Suppressor macrophage treated with lipopolysaccharide for 1 hour (primary cell): ENCODE measurements around the gene ATF3.

Source experiments
- DNase-seq, 3 donors: peaks; one replicate each; pipeline ENCODE4 v3.0.0-alpha.2; 2020 to 2022

ATF3 gene

DNA sequence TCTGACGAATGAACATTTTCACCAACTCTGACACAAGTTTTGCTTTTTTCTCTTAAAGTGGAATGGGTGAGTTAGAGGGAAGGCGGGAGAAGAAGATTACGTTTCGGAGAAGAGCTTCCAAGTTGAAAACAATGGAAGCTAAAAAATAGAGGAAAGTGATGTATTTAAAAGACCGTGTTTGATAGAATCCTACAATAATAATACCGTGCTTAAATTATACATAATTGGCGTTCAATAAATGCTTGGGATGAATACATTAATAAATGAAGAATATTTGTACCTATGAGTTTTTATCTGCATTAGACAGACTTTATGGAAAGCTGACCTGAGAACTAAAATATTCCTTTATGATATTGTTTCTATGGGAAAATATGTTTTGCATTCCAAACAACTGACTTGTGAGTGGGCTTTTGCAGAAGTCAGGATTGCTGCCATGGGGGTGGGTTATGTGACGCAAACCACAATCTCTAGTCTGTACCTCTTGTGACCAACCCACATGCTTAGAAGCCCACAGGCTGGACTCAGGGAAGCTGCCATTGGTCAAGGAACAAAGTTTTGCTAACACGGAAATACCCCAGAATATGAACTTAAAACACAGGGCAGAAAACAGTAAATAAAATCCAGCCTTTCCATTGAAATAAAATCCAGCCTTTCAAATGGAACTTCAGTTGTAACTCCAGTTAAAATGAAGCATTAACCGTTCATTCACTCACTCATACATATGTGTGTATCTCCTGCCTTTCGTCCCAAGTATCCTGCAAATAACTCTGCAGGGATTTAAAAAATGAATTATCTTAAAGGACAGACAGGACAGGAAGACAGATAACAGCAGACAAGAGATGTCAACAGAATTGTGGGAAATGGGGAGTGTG, 21.3 kb upstream of the ATF3 start:
- peak; percentile 82 to 87 (median 84) for DNase-seq

DNA sequence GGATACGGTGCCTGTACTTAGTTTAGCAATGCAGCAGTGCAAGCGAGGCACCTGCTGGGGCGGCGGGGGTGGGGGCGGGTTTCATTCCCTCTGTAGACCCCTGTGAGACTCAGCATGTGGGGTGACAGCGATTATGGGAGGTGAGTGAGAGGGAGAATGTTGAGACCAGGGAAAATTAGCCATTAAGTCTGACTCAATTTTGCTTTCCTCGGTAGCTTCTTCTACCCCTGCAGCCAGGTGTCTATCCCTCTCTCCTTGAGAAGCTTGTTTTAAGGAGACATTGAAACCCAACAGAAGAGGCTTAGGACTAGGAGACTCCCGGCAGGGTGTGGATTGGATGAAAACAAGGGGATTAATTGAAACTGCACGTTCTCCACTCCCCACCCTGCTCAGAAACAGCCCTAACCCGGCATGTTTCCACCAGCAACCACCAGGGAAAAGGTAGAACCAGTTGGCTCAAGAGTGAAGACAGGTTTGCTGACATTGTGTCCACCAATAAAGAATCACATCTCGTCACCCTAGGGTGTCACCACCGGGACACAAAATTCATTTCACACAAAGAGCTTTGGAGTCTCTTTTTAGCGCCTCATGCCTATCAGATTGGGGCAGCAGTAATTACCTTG, 20.6 kb upstream of the ATF3 start:
- no peak for DNase-seq

GRCh38 chr1:212589446-212589845, 19.1 kb upstream of the ATF3 start:
- peak in 1 of 3 donors; percentile 32 for DNase-seq

DNA sequence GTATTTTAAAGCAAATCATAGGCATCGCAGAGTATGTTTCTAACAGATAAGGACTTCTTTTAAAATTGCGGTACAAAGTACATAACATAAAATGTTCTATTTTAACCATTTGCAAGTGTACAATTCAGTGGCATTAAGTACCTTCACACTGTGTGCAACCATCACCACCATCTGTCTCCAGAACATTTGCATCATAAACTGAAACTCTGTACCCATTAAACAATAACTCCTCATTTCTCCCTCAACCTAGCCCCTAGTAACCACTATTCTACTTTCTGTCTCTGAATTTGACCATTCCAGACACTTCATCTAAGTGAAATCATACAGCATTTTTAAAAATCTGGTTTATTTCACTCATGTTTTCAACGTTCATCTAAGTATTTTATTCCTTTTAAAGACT, 16.6 kb upstream of the ATF3 start:
- DNase-seq: no peak

DNA sequence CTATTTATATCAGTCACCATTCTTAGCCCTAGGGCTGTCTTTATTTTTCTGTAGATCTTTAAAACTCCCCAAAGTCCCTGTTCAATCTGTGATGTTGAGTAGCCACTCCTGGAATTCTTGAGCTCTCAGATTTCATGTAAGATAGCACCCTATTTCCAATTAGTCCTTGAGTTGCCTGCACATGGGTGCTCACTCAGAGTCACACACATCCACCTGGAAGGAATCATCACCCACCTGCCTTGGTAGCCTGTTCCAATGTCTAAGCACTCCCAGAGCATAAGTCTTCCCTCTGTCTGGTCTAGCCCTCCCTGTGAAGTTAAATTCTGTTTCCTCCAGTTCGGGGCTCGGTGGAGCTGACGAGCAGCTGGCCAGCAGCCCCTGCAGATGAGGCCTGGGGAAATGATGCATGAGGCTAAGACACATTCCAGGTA, 14.7 kb upstream of the ATF3 start:
- DNase-seq: no peak

DNA sequence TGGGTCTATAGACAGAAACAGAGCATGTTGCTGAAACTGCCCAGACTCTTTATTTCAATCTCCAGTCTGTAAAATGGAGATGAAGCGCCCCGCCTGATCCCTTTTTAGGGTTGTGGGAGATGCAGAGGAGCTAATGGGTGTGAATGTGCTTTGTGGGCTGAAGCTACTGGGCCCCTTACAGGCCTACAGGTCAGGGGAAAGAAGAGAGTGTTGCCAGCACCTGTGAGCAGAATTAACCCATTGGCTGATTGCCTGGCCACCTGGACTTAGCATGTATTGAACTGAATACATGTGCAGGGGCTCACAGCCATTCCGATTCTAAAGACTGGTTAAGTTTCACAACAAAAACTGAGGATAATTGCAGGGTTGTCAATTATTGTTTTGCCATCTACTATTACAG, 13.9 kb upstream of the ATF3 start:
- no peak for DNase-seq

DNA sequence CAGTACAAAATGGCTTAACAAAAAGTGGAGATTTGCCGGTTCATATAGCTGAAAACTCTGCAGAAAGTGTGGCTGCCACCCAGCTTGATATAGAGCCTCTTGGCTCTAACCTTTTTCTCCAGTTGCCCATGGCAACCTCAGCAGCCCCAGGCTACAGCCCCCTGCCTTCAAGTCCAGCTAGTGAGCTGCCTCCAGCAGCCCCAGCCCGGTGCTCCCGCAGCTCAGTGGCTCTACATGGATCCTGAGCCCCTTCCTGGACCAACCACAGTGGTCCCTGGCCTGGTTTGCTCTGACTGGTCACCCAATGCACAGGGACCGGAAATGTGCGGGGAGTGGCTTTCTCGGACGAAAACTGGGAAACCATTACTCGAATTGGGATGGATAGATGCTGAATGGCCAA, 13.3 kb upstream of the ATF3 start:
- DNase-seq: no peak

DNA sequence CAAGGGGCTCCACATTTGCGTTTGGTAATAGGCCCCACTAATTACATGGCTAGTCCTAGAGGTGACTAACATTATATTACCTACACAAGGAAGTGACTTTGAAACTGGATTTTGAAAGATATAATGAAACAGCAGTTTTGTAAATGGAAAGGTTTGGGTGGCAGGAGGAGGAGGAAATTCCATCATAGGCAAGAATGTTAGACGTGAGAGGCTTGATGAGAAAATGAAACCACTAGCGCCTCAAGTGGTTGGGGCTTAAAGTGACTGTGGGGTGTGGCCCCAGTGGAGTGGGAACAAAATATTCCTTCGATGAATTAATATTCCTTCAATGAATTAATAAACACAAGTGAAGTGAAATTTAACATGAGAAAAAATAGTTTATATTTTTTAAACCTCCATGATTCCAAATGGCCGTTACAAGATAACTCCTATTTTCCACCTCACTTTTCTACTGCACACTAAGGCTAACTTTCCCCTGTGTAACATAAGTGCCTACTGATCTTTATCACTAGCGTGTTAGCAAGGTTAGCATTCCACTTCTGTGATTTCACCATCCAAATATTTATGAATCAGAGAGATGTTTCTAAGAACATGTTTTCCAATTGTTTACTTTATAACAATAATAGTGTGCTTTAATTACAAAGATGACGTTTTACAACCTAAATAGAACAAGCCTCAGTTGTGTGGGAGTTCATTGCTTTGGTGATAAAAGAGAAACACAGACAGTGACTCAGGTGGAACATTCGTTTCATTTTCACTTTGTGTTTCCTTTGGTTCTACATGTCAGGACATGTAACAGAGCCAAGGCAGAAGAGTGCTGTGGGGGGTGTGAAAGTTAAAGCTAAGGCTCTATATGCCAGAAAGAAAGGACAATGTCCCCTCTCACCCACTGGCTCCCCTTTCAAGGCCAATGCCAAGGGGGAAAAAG, 12.5 kb upstream of the ATF3 start:
- peak; percentile 78 to 97 (median 92) for DNase-seq

DNA sequence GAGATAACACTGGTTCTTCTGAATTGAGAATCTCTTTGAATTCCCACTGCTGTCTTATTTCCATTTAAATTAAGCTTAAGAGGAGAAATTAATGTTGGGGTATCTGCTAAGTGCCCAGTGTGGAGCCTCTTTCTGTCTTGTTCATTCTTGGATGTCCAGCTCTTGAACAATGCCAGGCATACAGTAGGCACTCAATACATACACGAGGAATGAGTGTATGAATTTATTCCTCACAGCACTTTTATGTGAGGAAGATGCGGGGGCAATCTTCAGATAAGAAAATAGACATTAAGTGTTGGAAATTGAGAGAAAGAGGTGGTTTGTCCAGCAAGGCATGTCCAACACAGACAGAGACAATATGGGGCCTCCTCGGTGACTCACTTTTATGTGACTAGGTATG, 11.8 kb upstream of the ATF3 start:
- DNase-seq: no peak

GRCh38 chr1:212597487-212597886, 11.1 kb upstream of the ATF3 start:
- DNase-seq: no peak

DNA sequence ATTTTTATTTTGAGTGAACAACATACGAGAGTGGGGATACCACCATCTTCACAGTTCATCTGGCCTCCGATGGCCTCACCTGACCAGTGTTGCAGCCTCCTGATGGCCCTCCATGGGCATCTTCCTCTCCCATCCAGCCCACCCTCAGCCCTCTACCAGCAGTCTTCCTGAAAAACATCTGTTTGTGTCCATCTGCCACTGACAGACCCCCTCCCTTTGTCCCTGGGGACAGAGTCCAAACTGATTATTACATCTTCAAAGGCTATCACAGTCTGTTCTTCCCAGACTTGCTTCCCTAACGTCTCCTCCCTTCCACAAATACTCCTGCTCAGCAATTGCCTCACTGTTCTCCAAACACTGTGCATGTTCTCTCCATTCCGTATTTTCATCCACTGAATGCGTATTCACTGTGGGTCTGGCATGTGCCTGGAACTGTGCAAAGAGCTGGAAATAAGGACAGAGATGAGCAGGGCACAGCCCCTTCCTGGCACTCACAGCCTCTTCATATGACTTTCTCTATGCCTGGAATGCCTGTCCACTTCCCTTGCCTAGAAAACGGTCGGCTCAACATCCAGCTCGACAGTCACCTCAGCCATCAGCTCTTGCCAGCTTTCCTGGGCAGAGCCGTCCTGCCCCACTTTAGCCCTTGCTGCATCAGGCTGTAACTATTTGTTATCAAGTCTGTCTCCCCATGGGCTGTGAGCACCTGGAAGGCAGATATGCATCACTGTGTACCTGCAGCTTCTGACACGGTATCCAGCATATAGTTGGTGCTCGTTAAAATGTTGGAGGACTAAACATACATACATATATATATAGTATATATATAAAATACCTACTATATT, 8.3 kb upstream of the ATF3 start:
- no peak for DNase-seq

DNA sequence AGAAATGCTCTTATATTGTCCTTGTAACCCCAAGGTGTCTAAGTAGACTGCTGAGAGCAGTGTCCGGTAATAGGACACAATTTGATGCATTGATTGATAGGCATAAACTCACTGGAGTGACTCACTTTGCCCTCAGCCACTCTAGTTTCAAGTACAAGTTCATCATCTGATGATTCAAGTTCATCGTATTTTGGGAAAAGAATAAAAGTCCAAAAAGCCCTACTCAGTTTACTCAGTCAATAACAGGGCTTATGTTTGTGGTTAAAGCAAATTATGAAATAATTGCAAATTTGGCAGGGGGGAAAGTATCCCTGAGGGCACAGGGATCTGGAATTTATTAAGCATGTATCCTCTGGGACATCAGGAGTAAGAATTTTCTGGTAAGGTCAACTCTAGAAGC, 7.6 kb upstream of the ATF3 start:
- DNase-seq: peak in 1 of 3 donors; percentile 36

DNA sequence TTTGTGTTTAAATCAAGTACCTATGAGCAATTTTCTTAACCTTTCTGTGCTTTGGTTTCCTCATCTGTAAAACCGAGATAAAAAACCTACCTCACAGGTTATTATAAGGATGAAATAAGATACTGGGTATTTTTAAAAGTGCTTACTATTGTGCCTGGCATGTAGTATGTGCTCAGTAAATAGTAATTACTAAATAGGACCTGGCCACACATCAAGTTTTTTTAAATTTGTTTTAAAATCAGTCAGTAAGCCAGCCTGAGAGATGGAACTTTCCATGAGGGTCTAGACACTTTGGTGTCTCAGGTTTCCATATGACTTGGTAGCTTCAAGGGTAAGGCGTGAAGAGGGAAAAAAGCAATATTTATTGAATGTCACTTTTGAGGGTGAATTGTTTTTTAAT, 7.0 kb upstream of the ATF3 start:
- no peak for DNase-seq

DNA sequence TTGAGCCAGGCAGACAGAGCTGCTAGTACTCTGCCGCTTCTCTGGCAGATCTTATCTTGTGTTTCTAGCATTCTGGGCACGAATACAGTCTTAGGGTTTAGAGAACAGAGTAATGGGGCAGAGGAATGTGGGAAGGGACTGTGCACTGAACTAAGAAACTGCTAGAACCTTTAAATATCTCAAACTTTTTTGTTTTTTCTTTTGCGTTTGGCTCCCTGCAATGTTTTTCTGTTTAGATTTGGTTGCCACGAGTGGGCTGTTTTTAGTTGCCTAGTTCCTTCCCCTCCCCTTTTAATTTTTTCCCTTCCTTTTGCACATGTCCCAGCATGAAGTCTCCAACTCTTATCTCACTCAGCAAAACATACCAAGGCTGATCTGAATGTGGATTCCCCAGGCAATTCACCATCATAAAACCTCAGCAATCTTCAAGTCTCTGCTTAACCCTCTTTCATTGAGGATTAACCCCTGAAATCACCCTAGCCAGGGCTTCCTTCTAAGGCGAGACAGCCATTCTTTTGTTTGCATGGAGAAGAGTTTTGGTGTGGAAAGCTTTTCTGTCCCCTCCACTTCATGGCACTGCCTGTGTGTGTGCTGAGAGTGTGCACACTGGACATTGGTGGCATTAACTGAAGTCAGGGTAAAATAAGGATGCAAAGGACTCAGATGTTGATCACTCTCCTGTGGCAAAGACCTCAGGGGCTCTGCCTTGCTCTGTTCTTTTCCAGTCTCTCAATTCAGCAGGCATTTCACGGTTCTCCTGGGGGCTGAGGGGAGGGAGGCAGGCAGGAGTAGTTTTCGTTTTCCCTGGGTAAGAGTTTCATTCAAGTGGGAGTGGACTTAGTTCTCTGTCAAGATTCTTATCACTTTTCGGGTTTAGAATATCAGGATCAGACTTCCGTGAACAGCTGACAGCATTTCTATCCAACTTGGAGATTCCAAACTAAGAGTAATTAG, 2.8 kb upstream of the ATF3 start:
- no peak for DNase-seq

DNA sequence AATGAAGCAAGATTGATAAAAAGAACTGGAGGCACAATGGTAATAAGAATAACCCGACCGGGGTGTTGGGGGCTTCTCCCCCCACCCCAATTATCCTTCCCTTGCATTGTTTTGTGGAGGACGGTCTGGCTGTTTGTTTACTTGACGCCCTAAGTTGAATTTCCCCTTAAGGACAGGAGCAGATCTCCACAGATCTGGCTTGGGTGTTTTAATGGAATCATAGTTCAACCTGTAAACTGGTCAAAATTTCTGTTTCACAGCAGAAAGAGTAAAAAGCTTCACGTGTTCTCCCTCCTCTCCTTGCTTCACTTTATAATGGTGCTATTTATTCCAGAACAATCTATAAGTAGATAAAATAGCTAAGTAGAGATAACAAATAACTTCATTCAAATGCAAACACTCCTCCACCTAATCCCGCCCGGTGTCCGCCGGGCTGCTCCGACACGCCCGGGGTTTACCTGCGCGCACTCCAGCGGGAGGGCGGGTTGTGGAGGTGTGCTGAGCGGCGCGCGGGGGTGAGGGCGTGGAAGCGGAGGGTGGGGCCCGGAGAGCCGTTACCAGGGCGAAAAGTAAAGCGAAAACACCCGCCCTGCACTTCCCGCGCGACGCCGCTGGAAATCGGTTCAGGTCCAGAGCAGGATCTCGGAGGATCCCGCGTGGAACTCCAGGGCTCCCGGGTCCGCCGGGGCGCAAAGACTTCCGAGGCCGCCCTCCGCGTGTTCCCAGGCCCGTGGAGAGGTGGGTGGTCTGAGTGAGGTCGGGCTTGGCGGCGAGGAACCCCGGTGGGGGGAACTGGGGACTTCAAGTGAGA, 2.0 kb upstream of the ATF3 start:
- DNase-seq: peak; percentile 59 to 83 (median 68)

- peak; percentile 78 to 89 (median 88) for DNase-seq
Measured at GRCh38 chr1:212607206-212607912, 1.2 kb upstream of the ATF3 start.

DNA sequence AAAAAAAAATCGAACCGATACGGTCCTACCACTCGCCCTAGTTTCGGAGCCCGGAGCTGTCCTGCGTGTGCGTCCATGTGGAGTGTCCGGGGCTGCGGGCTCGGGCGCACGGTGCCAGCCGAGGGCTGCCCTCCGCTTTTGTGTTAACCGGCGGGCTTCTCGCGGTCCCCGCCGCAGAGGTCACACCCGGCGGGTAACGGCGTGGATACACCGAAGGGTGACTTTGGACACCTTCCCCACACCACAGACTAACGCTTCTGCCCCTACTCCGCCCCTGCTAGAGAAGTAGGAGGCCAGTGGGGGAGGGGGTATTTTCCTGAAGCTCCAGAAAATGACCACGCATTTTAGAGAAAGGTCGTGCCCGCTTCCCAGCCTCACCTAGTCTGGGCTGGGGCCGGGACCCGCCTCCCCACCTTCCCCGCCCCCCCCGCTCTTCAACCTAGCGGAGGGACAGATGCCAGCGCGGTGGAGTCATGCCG, 609 bp upstream of the ATF3 start:
- DNase-seq: no peak

DNA sequence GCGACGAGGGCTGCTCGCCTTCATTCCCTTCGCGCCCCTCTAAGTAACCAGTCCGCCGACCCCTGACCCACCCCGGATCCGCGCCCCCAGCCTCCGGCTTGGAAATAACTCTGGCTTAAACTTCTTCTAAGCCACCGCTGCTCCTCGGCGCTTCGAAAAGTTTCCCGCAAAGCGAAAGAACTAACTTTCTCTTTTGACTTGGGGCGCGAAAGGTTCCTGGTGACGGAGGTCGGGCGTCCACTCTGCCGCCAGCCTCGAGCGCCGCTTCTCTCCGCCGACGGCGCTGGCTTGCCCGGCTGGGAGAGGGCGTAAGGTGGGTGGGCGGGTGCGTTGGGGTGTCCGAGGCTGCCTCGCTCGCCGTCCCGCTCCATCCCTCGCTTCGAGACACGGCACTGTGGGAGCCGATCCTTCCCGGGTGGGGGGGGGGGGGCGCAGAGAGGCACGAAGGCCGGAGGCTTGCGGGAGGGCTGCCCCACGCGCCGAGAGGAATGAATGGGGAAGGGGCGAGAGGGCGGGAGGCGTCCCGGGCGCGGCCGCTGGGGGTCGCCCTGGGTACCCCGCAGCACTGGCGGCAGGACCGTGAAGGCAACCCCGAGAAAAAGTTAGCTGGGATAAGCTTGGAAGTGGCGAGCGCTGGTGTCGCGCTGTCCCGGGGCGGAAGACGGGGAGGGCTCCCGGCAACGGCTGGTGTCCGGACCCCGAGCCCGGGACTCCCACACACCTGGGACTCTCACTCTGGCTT, 569 bp downstream of the ATF3 start:
- DNase-seq: peak; percentile 72 to 80 (median 79)
